Lower leg skin (tissue), 3 donors: Measurements from ENCODE around the gene EFCAB9.

Source experiments
- POLR2A ChIP-seq, 2 donors: fragments of 450-650 bp; IDR thresholded peaks; one replicate each; pipeline ENCODE4 v1.6.1; 2016 to 2017; ENCODE audit warnings: antibody characterized with exemption in 2 of 2, mild to moderate bottlenecking in 1 of 2, moderate library complexity in 1 of 2
- TF ChIP-seq, protein P1 (sequence below), 3 donors: fragments of 450-650 bp; IDR thresholded peaks; one replicate each; pipeline ENCODE4 v1.5.1; 2016; ENCODE audit warnings: antibody characterized with exemption in 3 of 3, mild to moderate bottlenecking in 3 of 3, moderate library complexity in 2 of 3

DNA sequence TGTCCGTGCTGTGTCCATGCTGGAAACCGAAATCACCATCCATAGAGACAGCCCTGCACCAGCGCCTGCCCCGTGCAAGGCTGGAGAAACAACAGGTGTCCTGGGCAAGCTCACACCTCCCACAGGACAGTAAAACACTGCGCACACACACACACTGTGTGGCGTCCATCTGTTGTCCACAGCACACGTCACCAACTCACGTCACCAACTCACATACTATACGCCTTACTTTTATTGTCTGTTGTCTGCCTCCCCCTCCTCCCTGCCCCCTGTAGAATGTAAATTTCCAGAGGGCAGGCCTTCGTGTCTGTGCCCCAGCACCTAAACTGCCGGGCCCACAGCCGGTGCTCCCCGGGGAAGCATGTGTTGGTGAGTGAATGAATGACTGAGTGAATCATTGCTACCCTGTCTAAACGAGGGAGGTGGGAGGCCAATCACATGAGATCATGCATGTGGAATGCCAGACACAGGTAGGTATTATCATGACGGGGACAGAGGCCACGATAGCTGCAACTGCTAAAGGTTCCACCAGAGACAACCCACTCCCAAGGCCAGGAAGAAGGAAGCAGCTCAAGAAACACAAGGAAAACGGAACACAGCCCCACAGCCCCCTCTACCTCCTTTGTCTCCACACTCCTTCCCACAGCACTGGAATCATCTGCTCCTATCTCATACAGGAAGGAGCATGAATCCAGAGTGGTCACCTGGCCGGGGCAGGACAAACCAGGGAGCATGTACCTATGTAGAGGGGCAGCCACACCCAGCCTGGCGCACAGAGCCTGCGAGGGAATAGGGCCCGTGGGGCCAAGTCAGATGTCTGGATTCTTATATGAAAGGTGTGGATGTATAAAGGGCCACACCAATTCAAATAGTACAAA is 47.9 kb upstream of the EFCAB9 start:
- TF ChIP-seq, protein P1, sequence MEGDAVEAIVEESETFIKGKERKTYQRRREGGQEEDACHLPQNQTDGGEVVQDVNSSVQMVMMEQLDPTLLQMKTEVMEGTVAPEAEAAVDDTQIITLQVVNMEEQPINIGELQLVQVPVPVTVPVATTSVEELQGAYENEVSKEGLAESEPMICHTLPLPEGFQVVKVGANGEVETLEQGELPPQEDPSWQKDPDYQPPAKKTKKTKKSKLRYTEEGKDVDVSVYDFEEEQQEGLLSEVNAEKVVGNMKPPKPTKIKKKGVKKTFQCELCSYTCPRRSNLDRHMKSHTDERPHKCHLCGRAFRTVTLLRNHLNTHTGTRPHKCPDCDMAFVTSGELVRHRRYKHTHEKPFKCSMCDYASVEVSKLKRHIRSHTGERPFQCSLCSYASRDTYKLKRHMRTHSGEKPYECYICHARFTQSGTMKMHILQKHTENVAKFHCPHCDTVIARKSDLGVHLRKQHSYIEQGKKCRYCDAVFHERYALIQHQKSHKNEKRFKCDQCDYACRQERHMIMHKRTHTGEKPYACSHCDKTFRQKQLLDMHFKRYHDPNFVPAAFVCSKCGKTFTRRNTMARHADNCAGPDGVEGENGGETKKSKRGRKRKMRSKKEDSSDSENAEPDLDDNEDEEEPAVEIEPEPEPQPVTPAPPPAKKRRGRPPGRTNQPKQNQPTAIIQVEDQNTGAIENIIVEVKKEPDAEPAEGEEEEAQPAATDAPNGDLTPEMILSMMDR (IDR thresholded peaks at IDR 0.05) = no peak
- no peak for TF ChIP-seq POLR2A (IDR thresholded peaks at IDR 0.05)
